Stimulated activated naive CD8-positive, alpha-beta T cell treated with anti-CD3 and anti-CD28 coated beads, Interleukin-15, Interleukin-2, amounts not matched to agents 100 ng/mL and 50 ng/mL, for 24 hours (primary cell): Measurements from ENCODE around the gene LDHA.

Experiments used
- H3K27ac Mint-ChIP-seq: one replicate; pipeline ENCODE4 v1.8.0; 2021; ENCODE audit warnings: mild to moderate bottlenecking, mixed read lengths
- H3K27me3 Mint-ChIP-seq: one replicate; pipeline ENCODE4 v1.8.0; 2021; ENCODE audit warnings: mixed read lengths
- H3K36me3 Mint-ChIP-seq: one replicate; pipeline ENCODE4 v1.8.0; 2021; ENCODE audit warnings: low read depth, mixed read lengths
- H3K4me1 Mint-ChIP-seq: one replicate; pipeline ENCODE4 v1.8.0; 2021; ENCODE audit warnings: low read depth, mixed read lengths
- H3K4me3 Mint-ChIP-seq: one replicate; pipeline ENCODE4 v1.8.0; 2021; ENCODE audit warnings: mild to moderate bottlenecking, mixed read lengths
- H3K9me3 Mint-ChIP-seq: one replicate; pipeline ENCODE4 v1.8.0; 2021; ENCODE audit warnings: mixed read lengths

The LDHA gene

GRCh38 chr11:18394275-18394927 lies at the start of gene LDHA:
LDHA (plus strand) TSS chr11:18394563; CDS start chr11:18396843, 2,280 bp downstream.
- H3K4me1 Mint-ChIP-seq, result peaks cover 76% of the 10 kb centered on the region
- peaks cover 47% of the 10 kb centered on the region for H3K36me3 Mint-ChIP-seq
- H3K4me3 Mint-ChIP-seq, result peak within 1 kb of the TSS; percentile 95
- H3K9me3 Mint-ChIP-seq, result no peaks in the 10 kb centered on the region
- no peaks in the 10 kb centered on the region for H3K27me3 Mint-ChIP-seq
- peak within 1 kb of the TSS; percentile 99 for H3K27ac Mint-ChIP-seq

- Mint-ChIP-seq H3K4me1 (no peaks in the 10 kb centered on the region), H3K36me3 (peaks cover 59% of the 10 kb centered on the region), H3K9me3 (no peaks in the 10 kb centered on the region), H3K4me3 (no peak overlapping the region), H3K27ac (peak overlapping the region; percentile 73), H3K27me3 (no peaks in the 10 kb centered on the region)
Measured at GRCh38 chr11:18347471-18348125, 46.8 kb upstream of the LDHA start.

GRCh38 chr11:18352581-18352980 lies 41.8 kb upstream of the LDHA start:
- Mint-ChIP-seq H3K4me1 (no peaks in the 10 kb centered on the region), H3K9me3 (no peaks in the 10 kb centered on the region), H3K36me3 (peaks cover 73% of the 10 kb centered on the region), H3K27me3 (no peaks in the 10 kb centered on the region), H3K27ac (no peak overlapping the region), H3K4me3 (no peak overlapping the region)

- no peaks in the 10 kb centered on the region for H3K27me3 Mint-ChIP-seq
- H3K36me3 Mint-ChIP-seq, result peaks cover 57% of the 10 kb centered on the region
- H3K9me3 Mint-ChIP-seq, result no peaks in the 10 kb centered on the region
Measured at GRCh38 chr11:18358646-18359045, 35.7 kb upstream of the LDHA start.

GRCh38 chr11:18361154-18361553 lies 33.2 kb upstream of the LDHA start:
- no peak overlapping the region for H3K4me3 Mint-ChIP-seq
- H3K27ac Mint-ChIP-seq, result no peak overlapping the region
- H3K4me1 Mint-ChIP-seq, result no peaks in the 10 kb centered on the region
- no peaks in the 10 kb centered on the region for H3K27me3 Mint-ChIP-seq
- no peaks in the 10 kb centered on the region for H3K9me3 Mint-ChIP-seq
- H3K36me3 Mint-ChIP-seq, result peaks cover 60% of the 10 kb centered on the region

More at GRCh38 chr11:18358646-18359045, 35.7 kb upstream of the LDHA start:
- no peaks in the 10 kb centered on the region for H3K4me1 Mint-ChIP-seq
- no peak overlapping the region for H3K4me3 Mint-ChIP-seq
- no peak overlapping the region for H3K27ac Mint-ChIP-seq

- H3K27me3 Mint-ChIP-seq, result no peaks in the 10 kb centered on the region
- no peak overlapping the region for H3K4me3 Mint-ChIP-seq
- H3K9me3 Mint-ChIP-seq, result no peaks in the 10 kb centered on the region
- no peak overlapping the region for H3K27ac Mint-ChIP-seq
- peaks cover 9% of the 10 kb centered on the region for H3K4me1 Mint-ChIP-seq
- H3K36me3 Mint-ChIP-seq, result peaks cover 47% of the 10 kb centered on the region
Measured at GRCh38 chr11:18364495-18365073, 29.8 kb upstream of the LDHA start.

- H3K4me3 Mint-ChIP-seq, result no peak overlapping the region
Measured at GRCh38 chr11:18365741-18366140, 28.6 kb upstream of the LDHA start.

GRCh38 chr11:18366286-18366685 lies 28.1 kb upstream of the LDHA start:
- Mint-ChIP-seq H3K9me3 (no peaks in the 10 kb centered on the region), H3K4me3 (no peak overlapping the region), H3K4me1 (peaks cover 9% of the 10 kb centered on the region), H3K36me3 (peaks cover 44% of the 10 kb centered on the region), H3K27ac (no peak overlapping the region), H3K27me3 (no peaks in the 10 kb centered on the region)

More at GRCh38 chr11:18365741-18366140, 28.6 kb upstream of the LDHA start:
- Mint-ChIP-seq H3K27me3 (no peaks in the 10 kb centered on the region), H3K36me3 (peaks cover 44% of the 10 kb centered on the region), H3K27ac (no peak overlapping the region), H3K9me3 (no peaks in the 10 kb centered on the region), H3K4me1 (peaks cover 9% of the 10 kb centered on the region)

GRCh38 chr11:18367431-18367830 lies 26.9 kb upstream of the LDHA start:
- peaks cover 40% of the 10 kb centered on the region for H3K36me3 Mint-ChIP-seq
- no peaks in the 10 kb centered on the region for H3K27me3 Mint-ChIP-seq
- H3K9me3 Mint-ChIP-seq, result no peaks in the 10 kb centered on the region
- H3K4me3 Mint-ChIP-seq, result no peak overlapping the region
- no peak overlapping the region for H3K27ac Mint-ChIP-seq
- H3K4me1 Mint-ChIP-seq, result peaks cover 9% of the 10 kb centered on the region

GRCh38 chr11:18368221-18368620 lies 26.1 kb upstream of the LDHA start:
- Mint-ChIP-seq H3K27ac (peak overlapping the region; percentile 16), H3K9me3 (no peaks in the 10 kb centered on the region), H3K27me3 (no peaks in the 10 kb centered on the region), H3K4me1 (peaks cover 9% of the 10 kb centered on the region), H3K4me3 (no peak overlapping the region), H3K36me3 (peaks cover 39% of the 10 kb centered on the region)

GRCh38 chr11:18369398-18369797 lies 25.0 kb upstream of the LDHA start:
- no peaks in the 10 kb centered on the region for H3K9me3 Mint-ChIP-seq
- H3K4me3 Mint-ChIP-seq, result no peak overlapping the region
- peaks cover 30% of the 10 kb centered on the region for H3K36me3 Mint-ChIP-seq
- no peak overlapping the region for H3K27ac Mint-ChIP-seq
- H3K27me3 Mint-ChIP-seq, result no peaks in the 10 kb centered on the region
- H3K4me1 Mint-ChIP-seq, result peaks cover 9% of the 10 kb centered on the region

GRCh38 chr11:18371279-18371678 lies 23.1 kb upstream of the LDHA start:
- H3K27me3 Mint-ChIP-seq, result no peaks in the 10 kb centered on the region
- no peak overlapping the region for H3K4me3 Mint-ChIP-seq
- H3K36me3 Mint-ChIP-seq, result peaks cover 16% of the 10 kb centered on the region
- peaks cover 9% of the 10 kb centered on the region for H3K4me1 Mint-ChIP-seq
- H3K9me3 Mint-ChIP-seq, result no peaks in the 10 kb centered on the region
- H3K27ac Mint-ChIP-seq, result no peak overlapping the region

GRCh38 chr11:18372201-18372600 lies 22.2 kb upstream of the LDHA start:
- H3K4me3 Mint-ChIP-seq, result no peak overlapping the region
- H3K36me3 Mint-ChIP-seq, result peaks cover 8% of the 10 kb centered on the region
- no peaks in the 10 kb centered on the region for H3K27me3 Mint-ChIP-seq
- H3K9me3 Mint-ChIP-seq, result no peaks in the 10 kb centered on the region
- H3K4me1 Mint-ChIP-seq, result peaks cover 8% of the 10 kb centered on the region
- no peak overlapping the region for H3K27ac Mint-ChIP-seq

- no peak overlapping the region for H3K27ac Mint-ChIP-seq
- H3K36me3 Mint-ChIP-seq, result no peaks in the 10 kb centered on the region
- H3K4me3 Mint-ChIP-seq, result no peak overlapping the region
- H3K4me1 Mint-ChIP-seq, result no peaks in the 10 kb centered on the region
- no peaks in the 10 kb centered on the region for H3K9me3 Mint-ChIP-seq
- no peaks in the 10 kb centered on the region for H3K27me3 Mint-ChIP-seq
Measured at GRCh38 chr11:18374956-18375355, 19.4 kb upstream of the LDHA start.

- H3K36me3 Mint-ChIP-seq, result no peaks in the 10 kb centered on the region
- no peak overlapping the region for H3K4me3 Mint-ChIP-seq
- no peaks in the 10 kb centered on the region for H3K4me1 Mint-ChIP-seq
- H3K9me3 Mint-ChIP-seq, result no peaks in the 10 kb centered on the region
- no peaks in the 10 kb centered on the region for H3K27me3 Mint-ChIP-seq
- H3K27ac Mint-ChIP-seq, result no peak overlapping the region
Measured at GRCh38 chr11:18375941-18376340, 18.4 kb upstream of the LDHA start.
